Stimulated activated CD8-positive, alpha-beta memory T cell treated with anti-CD3 and anti-CD28 coated beads, Interleukin-7, amount 100 ng/mL, for 48 hours (primary cell): Measurements from ENCODE around the gene PPP4R2.

Experiments
- DNase-seq, 2 donors: peaks; one replicate each; pipeline ENCODE4 v3.0.0-alpha.2; 2020; ENCODE audit warnings: low read depth in 1 of 2; ENCODE audit errors: extremely low read depth in 1 of 2

Gene PPP4R2

GRCh38 chr3:73107676-73108187 lies 111.1 kb downstream of the PPP4R2 start:
- DNase-seq: no peak

GRCh38 chr3:73108750-73109149 lies 112.1 kb downstream of the PPP4R2 start:
- DNase-seq: no peak

GRCh38 chr3:73110530-73110929 lies 113.9 kb downstream of the PPP4R2 start:
- DNase-seq: no peak

GRCh38 chr3:73114711-73115110 lies 118.1 kb downstream of the PPP4R2 start:
- no peak for DNase-seq

GRCh38 chr3:73115806-73116205 lies 119.2 kb downstream of the PPP4R2 start:
- no peak for DNase-seq
